DMS 273 (cell line): ENCODE data around the gene MEX3C.

ENCODE experiments used
- DNase-seq: peaks from one replicate; lab custom pipeline; 2025; ENCODE audit not compliant: unreplicated experiment; lab: John Stamatoyannopoulos, UW

Gene MEX3C

DNA sequence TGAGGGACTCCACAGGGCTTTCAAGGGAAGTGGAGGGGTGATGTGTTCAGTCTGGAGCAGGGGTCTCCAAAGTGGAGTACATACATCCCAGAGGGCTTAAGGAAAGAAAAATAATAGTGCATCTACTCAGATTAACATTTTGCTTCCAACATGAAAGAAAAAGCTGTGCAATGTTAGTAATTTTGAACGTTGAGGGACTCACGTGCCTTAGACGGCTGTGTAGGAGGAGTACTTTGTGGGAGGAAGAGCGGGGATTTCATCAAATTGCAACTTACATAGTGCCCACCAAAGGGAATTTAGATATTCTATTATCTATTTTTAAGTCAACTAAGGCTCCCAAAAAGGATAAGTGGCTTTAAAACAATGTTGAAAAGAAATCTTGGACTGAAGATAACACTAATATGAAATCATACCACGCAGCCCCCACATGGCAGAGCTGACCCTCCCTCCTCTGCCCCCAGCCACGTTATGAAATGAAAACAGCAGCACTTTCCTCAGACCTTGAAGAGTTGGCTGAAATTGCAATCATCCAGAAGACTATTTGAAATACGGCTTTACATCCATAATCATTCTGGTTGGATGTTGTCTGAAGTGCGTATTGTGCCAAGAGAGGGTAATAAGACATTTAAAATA, 42.9 kb downstream of the MEX3C start:
- no peak for DNase-seq

DNA sequence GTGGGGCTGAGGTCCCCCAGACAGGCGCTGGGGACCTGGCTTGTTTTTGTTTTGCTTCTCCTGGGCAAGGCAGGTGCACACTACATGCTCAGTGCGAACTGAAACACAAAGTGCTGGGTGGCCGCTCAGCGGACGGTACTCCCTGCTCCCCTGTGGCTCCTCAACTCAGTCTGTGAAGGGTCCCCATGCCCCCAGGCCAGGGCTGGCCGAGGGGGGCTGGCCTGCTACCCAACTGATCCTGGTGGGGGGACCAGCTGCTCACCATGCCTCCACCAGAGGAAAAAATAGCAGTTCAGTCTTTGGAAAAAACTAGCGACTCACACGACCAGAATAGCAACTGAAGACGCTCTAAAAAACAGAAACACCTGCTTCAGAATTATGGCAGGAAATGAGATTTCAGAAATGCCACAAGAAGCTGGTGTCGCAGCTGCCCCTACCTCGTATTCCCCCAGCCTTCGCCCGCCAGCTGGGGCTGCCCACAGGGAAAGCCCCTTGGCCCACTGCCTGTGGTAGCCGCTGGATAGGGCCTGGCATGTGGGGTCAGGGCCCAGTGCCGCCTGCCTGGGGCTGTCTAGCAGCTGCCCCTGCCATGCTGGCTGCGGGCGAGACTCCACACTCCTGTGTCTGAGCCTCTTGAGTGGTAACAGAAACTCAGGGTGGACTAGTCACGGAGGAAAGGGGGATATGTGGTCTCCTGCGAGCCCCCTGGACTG, 43.7 kb downstream of the MEX3C start:
- peak; percentile 23 for DNase-seq

DNA sequence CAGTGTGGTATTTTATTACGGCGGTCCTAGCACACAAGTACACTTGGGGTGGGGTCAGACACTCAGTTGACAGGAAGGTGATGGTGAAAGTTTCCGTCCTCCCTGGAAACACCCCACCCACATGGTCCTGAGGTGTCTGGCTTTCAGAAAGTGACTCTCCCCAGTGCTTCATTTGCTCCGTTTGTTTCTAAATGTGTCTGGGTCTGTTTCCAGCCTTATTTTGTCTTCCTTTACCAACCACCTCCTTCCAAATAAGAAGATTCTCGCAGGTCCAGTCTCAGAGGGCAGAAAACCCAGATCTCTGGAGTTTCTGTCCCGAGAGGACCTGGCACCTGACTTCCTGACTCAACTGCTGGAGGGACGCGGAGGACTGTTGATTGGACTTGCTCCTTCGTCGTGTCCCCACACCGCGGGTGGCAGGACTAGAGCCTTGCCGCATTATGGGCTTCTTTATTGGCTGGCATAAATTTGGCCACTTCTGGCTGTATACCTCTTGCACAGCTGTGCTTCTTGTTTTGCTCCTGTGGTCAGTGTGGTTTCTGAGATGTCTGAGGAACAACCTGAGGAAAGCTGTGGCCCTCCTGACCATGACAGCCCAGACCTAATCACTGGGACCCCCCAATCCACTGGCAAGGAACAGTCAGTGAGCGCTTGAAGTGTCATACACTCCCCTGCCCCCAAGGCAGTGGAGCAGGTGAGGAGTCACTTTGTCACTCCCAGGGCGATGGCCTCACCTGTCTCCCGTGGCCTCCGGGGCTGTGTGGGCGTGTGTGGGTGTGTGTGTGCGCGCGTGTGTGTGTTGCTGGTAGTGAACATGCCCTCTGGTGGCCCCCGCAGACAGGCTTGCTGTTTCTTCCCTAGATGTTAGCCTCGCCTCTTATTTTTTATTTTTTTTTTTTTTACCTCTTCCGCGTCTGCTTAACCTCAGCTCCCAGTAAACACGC, 45.6 kb downstream of the MEX3C start:
- DNase-seq: no peak

DNA sequence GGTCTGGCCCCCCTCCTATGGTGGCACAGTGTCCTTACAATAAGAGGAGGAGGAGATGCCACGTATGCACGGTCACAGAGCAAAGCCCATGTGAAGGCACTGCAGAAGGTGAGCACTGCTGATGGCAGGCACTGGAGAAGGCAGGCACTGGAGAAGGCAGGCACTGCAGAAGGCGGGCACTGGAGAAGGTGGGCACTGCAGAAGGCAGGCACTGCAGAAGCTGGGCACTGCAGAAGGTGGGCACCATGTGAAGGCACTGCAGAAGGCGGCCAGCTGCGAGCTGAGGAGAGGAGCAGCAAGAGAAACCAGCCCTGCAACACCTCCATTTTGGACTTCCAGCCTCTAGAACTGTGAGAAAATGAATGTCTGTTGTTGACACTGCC, 46.3 kb downstream of the MEX3C start:
- no peak for DNase-seq

DNA sequence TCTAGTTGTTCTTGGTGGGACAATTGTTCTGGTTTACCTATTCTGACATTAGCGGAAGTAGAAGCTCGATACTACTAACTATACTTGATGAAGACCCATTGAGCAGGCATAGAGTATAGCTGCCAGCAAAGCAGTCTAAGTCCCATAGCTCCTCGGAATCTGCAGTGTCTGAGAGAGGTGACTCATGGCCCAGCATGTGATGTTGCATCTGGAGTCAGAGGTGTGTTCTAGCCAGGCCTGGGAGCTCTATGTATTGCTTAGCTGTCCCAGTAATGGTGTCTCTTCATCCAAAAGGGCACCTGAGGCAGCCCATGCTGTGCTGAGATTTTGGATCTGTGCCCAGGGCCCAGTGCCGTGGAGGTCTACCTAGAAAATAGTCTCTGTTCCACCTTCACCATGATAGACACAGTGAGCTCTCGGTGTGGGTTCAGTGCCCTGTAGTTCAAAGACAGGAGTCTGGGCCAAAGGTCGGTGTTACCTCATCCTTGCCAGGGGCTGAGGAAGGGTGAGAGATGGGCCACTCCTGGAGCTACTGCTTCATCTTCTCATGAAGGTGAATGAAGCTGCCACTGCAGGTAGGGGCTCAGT, 47.3 kb downstream of the MEX3C start:
- no peak for DNase-seq

DNA sequence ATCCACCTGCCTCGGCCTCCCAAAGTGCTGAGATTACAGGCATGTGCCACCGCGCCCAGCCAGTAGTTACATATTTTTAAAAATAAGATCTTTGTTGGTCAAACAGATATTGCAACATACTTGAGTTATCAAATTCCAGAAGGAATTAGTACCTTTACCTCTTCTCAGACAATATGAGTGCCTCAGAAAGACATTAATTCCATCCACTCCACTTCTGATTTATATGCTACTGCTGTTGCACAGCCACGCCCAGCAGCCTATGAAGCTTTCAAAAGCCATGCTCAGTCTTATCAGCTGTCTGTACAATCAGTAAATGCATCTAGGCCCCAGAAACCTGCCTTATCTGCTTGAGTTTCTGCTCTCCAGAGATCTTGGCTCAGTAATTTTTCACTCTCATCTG, 47.8 kb downstream of the MEX3C start:
- DNase-seq: no peak

DNA sequence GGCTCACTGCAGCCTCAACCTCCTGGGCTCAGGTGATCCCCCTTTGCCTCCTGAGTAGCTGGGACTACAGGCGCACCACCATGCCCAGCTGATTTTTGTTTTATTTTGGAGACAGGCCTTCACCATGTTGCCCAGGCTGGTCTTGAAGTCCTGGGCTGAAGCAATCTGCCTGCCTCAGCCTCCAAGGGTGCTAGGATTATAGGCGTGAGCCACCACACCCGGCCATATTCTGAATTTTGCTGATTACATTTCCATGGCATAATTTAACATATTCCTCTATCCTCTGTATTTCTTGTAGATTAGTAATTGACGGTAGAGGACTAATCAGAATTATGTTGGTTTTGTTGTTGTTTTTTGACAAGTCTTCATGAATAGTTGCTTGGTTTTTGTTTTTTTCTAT, 50.6 kb downstream of the MEX3C start:
- no peak for DNase-seq

DNA sequence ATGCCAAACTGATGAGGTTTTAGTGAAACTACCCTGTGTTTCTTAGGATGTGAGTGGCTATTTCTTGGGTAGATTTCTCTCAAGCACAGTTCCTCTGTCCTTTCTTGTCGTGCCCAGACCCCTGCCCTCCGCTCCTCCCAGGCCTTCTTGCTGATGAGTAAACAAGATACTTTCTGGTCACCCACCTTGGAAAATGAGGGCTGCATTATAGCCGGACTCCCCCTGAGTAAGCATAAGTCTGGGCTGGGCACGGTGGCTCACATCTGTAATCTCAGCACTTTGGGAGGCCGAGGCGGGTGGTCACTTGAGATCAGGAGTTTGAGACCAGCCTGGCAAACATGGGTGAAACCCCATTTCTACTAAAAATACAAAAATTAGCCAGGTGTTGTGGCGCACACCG, 58.5 kb downstream of the MEX3C start:
- no peak for DNase-seq

DNA sequence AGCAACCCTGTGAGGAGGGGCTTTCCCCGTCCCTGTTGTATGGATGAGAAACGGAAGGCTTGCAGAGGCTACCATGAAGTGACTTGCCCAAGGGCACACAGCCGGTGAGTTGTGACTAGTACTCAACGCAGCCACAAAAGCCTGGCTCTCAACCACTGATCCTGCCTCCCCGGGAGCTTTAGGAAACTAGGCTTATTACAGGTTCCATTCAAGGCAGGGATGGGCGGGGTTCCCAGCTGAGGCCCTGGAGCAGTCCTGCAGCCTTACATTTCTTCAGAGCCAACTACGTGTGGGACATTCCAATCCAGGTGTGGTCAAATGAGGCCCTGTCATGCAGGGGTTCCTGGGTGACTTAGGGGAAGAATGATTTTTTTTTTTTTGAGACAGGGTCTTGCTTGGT, 59.6 kb downstream of the MEX3C start:
- DNase-seq: no peak

DNA sequence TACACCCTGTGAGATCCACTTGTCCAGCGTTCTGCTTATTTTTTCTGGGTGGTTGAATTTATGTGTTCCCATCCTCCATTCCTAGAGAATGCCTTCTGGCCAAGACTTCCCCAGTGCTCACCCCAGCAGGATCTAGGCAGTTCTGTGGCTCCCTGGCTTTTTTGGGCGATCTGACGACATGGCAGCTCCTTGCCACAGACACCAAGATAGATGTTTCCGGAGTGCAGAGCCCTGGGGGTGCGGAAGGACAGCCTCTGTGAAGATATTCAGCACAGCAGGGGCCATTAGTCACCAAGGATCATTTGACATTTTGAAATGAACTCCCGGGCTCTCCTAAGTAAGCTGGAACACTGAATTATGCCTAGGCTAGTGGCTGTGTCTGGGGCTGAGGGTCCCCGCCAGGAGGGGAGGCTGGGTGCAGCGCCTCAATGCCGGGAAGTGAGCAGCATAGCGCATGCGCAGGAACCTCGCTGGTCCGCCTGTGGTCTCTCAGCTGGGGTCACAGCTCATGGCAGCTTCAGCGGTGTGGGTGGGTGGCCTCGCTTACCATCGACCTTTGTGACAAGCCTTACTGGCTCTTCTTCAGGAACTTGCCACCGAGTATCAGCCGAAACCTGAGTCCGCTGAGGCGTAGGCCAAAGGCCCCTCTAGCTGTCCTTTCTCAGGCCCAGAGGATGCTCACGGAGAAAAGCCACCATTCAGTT, 60.3 kb downstream of the MEX3C start:
- no peak for DNase-seq

DNA sequence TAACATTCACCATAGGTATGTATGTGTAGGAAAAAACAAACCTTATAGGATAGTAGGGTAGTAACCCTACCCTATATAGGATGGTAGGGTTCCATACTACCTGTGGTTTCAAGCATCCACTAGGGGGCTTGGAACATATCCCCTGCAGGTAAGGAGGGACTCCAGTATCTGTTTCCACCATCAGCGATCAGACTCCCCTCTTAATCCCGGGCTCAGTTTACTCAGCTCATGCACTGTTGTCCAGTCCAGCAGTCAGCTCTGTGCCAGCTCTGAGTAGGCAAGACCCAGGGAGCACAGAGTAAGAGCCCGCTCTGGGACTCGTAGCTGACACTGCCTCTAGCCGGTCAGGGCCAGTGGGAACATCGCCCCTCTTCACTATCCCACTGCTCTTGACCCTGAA, 61.7 kb downstream of the MEX3C start:
- DNase-seq: peak; percentile 26

DNA sequence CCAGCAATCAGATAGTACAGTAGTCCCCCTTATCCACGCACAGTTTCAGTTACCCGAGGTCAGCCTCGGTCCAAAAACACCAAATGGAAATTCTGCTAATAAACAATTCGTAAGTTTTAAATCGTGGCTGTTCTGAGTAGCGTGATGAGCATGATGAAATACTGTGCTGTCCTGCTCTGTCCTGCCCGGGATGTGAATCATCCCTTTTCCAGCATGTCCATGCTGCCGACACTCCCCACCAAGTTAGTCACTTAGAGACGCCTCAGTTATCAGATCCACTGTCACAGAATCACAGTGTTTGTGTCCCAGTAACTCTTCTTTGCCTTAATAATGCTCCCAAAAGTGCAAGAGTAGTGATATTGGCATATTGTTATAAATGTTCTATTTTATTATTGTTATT, 62.1 kb downstream of the MEX3C start:
- no peak for DNase-seq

DNA sequence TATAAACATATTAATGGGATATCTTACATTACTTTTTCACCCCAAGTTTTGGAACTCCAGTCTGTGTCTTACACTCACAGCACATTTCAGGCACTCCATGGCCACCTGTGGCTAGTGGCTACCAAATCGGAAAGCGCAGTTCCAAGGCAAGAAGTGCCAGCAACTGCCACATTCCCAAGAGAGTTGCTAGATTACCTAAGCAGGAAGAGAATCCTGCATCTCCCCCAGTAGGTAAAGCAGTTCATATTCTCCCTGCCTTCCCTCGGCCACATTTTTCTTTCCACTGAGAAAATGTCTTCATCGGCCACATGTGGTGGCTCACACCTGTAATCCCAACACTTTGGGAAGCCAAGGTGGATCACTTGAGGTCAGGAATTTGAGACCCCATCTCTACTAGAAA, 62.8 kb downstream of the MEX3C start:
- no peak for DNase-seq

DNA sequence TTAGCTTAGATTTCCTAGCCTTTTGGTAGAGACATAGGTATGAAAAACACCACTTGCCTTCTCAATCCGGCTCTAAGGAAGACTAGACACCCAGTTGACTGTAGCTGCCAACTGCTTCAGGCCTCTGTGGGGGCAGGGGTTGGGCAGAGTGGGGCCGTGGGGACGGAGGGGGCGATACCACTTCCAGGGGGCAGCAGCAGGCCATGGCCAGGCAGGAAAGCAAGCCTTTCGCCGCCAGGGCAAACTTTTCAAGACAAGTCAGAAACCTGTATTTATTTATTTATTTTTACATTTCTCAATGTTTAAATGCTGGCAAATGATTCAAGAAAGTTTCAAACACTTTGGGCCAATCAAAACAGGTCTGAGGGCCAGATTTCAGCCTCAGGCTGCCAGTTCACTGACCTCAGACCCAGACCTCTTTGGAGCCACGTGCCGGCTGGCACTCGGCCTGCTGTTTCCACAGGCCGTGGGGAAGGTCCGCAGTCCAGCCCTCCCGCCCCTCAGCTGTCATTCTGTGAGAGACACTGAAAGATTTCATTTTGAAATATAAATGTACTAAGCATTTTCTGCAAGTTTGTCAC, 63.8 kb downstream of the MEX3C start:
- no peak for DNase-seq

DNA sequence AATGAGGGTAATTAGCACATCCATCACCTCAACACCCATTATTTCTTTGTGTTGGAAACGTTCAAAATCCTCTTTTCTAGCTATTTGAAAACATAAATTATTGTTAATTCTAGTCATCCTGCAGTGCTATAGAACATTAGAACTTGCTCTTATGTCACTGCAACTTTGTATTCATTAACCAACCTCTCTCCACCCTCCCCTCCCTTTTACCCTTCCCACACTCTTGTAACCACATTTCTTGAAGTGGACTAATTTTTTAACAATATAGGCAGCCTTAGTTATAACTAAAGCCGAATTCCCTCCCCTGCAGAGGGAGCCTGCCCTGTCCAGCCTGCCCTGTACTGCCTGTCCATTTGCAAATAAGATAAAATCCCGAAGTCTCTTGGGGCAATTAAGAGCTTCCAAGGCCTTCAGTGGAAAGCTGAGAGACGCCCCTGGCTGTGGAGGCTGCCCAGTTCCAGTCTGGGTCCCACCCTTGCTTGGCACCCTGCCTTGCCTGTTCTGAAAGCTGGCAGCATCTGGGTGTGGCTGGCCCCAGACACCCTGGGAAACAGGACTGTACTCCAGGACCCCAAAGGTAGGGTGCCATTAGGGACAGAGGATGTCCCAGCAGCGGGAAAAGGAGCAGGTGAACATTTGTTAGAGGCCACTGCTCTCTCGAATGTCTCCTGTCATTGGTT, 65.1 kb downstream of the MEX3C start:
- DNase-seq: no peak

DNA sequence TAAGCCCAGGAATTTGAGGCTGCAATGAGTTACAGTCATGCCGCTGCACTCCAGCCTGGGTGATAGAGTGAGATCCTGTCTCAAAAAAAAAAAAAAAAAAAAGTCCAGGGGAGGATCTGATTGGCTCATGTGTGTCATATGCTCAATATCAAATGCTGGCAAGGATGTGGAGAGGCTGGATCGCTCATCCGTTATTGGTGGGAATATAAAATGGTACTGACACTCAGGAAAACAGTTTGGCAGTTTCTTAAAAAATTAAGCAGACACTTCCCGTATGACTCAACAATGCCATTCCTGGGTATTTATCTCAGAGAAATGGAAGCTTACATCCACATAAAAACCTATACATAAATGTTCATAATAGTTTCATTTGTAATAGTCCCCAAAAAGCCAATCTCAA, 68.9 kb downstream of the MEX3C start:
- no peak for DNase-seq

DNA sequence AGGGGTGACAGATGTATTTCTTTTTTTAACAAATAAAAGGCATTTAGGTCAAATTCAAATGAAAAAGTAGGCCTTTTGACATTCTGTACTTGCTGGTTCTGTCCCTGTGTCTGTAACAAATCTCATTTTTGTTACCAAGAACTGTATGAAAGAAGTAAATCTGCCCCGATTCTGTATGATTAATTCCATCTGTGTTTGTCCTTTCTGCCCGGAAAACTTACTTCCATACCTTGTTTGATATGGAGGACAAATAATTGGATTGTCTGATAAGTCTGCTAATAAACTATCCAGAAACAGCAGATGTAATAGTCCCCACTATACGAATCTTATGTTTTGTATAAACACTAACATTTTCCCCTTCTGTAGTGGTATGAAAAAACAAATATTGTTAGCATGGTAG, 69.8 kb downstream of the MEX3C start:
- no peak for DNase-seq

DNA sequence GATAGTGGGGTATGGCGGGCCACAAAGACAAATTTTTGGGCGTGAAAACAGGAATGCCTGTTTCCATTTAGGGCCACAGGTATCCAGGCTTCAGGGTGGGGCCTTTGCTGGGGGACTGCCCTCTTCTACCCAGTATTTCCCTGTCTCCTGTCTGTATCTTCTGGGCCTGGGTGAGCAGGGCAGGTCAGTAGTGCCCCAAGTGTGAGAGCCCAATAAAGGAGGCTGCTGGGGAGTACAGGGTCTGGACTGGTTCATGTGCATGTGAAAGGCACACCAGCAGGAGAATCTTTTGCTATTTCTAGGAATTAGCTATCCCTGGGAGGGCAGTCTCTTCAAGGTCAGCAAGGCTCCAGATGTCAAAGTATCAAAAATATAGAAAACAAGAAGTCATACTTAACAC, 71.5 kb downstream of the MEX3C start:
- DNase-seq: no peak
